Ammon's horn (tissue), 1 donor: Measurements from ENCODE around the gene ERVFRD-1.
"Not testable (repeated sequence)": the region's sequence is repeated elsewhere in the genome, so short reads cannot be mapped to it uniquely, and the experiment has no call there.

Source experiments
- DNase-seq: peaks from one replicate; pipeline ENCODE4 v3.0.0-alpha.2; 2016; ENCODE audit warnings: low spot score

Gene ERVFRD-1

DNA sequence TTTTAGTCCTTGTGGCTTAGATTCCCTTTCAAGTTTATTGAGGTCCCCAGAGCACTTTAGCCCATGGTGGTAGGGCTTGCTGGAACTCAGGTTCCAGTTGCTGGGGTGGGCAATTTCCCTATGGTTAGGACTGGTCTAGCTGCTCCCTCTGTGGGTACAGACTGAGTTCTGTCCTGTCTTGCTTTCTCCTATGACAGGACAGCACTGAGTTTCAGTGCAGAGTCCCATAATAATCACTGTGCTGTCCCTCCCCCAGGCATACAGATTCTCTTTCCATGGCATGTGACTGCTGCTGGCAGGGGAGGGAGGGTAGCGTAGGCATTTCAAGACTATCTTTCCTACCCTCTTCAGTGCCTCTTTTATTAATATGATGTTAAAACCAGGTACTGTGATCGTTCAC, 17.1 kb upstream of the ERVFRD-1 start:
- peak; percentile 14 for DNase-seq

DNA sequence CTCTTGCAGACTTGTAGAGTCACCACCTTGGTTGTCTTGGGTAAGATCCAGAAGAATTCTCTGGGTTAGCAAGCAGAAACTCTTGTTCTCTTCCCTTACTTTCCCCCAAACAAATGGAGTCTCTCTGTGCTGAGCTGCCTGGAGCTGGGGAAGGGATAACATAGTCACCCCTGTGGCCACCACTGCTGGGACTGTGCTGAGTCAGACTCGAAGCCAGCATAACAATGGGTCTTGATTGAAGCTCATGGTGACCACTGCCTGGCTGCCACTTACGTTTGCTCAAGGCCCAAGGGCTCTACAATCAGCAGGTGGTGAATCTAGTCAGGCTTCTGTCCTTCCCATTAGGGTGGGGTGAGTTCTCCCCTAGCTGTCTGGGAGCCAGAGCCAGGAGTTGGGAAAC, 15.4 kb upstream of the ERVFRD-1 start:
- no peak for DNase-seq

DNA sequence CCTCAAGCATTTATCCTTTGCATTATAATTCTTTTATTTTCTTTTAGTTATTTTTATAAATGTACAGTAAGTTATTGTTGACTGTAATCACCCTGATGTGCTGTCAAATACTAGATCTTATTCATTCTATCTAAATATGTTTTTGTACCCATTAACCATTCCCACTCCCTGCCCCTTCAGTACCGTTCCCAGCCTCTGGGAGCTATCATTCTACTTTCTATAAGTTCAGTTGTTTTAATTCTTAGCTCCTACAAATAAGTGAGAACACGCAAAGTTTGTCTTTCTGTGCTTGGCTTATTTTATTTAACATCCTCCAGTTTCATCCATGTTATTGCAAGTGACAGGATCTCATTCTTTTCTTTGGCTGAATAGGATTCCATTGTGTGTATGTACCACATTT, 12.5 kb upstream of the ERVFRD-1 start:
- no peak for DNase-seq

DNA sequence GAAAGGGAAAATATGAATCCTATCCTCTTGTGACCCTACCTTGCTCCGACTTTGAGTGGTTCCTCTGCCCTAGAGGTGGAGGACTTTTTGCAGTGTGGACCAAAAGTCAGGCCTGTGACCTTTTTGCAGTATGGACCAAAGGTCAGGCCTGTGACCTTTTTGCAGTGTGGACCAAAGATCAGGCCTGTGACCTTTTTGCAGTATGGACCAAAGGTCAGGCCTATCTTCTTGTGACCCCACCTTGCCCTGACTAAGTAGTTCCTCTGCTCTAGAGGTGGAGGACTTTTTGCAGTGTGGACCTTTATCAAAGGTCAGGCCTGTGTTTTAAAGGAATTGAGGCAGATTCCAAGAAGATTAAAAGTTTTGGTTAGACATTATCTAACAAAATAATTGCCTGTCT, 10.9 kb upstream of the ERVFRD-1 start:
- DNase-seq = no peak

DNA sequence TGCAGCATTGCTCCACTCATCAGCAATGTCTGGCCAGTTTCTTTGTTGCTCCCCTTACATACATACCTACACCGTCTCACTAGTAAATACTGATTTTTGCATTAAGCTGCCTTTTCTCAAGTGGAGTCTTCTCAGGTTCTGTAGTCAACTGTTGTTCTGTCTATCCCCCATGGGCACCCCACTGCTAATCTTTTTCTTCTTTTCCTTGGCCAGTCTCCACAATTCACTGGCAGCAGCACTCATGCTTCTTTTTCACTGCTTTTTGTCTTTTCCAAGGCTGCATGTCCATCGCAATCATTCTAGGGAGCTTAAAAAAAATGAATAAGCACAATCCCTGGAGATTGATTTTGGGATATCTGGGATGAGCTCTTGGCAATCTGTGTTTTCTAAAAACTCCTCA, 10.3 kb upstream of the ERVFRD-1 start:
- no peak for DNase-seq

DNA sequence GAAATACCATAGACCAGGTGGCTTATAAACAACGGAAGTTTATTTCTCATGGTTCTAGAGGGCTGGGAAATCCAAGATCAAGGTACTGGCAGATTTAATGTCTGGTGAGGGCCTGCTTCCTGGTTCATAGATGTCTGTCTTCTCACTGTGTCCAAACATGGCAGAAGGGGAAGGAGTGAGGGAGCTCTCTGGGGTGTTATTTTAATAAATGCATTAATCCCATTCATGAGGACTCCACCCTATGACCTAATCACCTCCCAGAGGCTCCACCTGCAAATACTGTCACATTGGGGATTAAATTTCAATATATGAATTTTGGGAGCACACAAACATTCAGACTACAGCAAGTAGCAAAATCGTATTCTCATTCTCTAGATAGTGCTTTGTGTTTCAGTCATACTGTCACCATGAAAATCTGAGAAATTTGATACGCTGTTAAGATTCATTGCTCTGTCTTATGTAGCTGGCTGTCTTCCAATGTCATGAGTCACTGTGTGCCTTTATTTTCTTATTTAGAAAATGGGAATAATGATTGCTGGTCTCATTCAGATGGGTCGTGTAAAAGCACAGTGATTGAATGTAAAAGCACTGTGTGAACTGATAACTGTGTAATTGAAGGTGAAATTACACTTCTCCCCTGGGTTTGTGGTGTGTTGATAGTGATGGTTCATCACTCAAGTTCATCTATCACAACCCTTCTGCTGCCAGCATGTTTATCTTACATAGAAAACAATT, 8.9 kb upstream of the ERVFRD-1 start:
- DNase-seq = no peak

DNA sequence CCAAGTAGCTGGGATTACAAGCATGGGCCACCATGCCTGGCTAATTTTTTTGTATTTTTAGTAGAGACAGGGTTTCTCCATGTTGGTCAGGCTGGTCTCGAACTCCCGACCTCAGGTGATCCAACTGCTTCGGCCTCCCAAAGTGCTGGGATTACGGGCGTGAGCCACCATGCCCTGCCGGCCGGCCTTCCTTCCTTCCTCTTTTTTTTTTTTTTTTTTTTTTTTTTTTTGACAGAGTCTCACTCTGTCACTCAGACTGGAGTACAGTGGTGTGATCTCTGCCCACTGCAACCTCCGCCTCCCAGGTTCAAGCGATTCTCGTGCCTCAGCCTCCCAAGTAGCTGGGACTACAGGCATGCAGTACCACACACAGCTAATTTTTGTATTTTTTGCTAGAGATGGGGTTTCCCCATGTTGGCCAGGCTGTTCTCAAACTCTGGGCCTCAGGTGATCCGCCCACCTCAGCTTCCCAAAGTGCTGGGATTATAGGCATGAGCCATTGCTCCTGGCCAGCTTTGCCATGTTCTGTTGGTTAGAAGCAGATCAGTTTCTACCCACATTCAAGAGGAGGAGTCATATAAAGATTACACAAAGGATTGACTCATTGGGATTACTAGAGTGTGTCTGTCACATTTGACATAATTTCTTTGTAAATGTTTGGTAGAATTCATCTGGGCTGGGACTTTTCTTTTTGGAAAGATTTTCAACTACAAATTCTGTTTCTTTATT, 4.4 kb upstream of the ERVFRD-1 start:
- DNase-seq = not testable (repeated sequence)

DNA sequence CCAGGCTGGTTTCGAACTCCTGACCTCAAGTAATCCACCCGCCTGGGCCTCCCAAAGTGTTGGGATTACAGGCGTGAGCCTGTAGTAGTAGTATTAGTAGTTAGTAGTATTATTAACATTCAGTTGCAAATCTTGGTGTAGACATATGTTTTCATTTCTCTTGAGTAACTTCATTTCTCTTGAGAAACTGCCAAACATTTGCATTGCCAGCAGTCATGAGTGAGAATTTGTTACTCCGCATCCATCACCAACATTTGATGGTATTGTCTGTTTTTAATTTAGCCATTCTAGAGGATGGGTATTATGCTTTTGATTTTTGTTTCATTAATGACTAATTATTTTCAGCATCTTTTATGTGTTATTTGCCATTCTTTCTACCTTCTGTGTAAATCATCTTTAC, 1.5 kb upstream of the ERVFRD-1 start:
- DNase-seq = no peak

DNA sequence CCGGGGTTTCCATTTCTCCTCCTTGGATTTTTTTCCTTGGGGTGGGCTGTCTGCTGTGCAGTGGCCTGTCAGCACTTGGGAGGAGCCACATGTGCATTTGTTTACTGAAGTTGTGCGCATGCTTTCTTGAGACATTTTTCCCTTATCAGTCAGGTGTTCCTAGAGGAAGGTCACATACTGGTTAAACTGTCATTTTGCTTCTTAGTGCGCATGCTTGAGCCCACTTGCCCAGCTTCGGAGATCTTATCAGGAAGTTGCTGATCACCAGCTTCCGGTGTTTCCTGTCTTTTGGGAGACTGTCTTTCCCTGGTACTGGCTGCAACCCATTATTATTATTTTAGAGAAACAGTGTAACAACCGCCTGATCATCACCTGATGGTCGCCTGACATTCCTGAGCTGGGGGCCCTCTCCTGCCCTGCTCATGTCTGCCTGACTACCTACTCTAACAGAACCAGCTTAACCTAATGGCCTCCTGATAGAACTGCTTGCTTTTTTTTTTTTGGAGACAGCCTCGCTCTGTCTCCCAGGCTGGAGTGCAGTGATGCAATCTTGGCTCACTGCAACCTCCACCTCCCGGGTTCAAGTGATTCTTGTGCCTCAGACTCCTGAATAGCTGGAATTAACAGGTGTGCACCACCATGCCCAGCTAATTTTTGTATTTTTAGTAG, 378 bp upstream of the ERVFRD-1 start:
- no peak for DNase-seq

DNA sequence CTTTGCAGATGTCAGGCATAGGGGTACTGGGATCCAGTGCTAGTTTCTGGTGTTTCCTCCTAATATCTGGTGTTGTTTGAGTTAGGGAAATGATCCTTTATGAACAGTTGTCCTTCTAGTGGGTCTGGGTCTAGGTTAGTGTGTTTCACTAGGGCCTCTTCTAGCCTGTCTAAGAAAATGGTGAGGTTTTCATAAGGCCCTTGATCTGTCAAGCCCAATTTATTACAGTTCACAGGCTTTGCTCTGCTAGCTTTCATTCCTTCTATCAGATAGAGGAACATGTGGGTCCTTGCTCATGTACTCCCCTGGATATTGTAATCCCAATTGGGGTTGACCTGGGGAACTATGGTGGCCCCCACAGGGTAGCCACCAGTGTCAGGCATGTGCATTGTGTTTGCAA, 2.8 kb downstream of the ERVFRD-1 start:
- DNase-seq = no peak

DNA sequence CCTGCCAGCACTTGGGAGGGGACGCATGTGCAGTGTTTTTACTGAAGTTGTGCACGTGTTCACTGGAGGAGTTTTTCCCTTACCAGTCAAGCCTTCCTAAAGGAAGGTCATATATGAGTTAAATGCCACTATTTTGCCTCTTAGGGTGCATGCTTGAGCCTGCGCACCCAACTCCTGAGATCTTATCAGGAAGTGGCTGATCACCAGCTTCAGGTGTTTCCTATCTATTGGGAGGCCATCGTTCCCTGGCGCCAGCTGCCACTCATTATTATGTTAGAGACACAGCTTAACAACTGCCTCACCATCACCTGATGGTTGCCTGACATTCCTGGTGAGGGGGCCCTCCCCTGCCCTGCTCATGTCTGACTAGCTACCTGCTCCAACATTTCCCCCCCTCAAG, 8.5 kb downstream of the ERVFRD-1 start:
- no peak for DNase-seq

DNA sequence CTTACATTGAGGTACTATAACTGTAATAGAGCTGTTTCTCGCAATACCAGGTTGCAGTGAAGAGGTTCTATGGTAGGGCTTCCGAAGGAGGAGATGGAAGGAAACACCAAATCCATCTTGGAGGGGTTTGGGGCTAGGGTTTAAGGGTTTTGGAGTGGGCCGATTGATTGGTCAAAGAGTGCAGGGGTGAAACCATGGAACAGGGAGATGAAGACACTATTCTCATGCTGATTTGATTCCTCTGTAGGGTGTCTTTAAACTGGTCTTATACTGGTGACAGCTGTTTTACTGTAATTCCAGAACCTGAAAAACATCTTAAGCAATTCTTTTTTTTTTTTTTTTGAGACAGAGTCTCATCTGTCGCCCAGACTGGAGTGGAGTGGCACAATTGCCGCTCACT, 10.1 kb downstream of the ERVFRD-1 start:
- no peak for DNase-seq

DNA sequence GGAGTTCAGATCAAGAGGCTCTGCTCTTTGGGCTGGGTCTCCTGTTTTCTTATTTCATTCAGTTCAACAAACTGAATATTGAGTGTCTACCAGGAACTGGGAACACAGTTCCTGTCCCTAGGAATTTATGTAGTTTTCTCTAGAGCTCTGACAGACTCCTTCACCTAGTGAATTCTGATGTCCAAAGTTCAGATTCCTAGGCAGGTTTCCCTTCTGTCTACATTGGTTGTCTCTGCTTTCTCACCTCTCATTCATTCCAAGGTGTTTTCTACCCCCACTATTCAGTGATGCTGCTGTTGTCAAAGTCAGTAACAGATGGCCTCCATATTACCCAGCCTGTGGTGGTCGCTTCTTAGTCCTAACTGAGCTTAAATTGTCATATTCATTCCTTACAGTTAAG, 13.5 kb downstream of the ERVFRD-1 start:
- no peak for DNase-seq

DNA sequence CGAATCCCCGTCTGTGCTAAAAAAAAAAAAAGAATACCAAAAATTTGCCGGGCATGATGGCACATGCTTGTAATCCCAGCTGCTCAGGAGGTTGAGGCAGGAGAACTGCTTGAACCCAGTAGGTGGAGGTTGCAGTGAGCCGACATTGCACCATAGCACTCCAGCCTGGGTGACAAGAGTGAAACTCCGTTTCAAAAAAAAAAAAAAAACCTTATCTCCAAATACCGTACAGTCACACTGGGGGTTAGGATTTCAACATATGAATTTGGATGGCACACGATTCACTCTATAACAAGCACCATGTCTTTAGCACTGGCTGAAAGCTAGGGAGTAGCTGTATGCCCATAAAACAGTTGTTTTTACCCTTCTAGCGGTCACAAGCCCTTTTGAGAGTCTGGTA, 14.0 kb downstream of the ERVFRD-1 start:
- no peak for DNase-seq

DNA sequence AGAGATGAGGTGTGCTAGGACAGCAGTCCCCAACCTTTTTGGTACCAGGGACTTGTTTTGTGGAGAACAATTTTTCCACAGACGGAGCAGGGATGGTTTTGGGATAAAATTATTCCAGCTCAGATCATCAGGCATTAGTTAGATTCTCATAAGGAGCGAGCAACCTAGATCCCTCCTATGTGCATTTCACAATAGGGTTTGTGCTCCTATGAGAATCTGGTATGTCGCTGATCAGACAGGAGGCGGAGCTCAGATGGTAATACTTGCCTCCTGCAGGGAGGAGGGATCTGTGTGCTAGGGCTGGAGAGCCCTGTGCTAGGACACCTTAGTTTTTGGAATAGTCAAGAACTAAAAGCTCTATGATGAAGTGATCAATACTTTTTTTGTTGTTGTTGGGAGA, 15.4 kb downstream of the ERVFRD-1 start:
- peak; percentile 37 for DNase-seq

DNA sequence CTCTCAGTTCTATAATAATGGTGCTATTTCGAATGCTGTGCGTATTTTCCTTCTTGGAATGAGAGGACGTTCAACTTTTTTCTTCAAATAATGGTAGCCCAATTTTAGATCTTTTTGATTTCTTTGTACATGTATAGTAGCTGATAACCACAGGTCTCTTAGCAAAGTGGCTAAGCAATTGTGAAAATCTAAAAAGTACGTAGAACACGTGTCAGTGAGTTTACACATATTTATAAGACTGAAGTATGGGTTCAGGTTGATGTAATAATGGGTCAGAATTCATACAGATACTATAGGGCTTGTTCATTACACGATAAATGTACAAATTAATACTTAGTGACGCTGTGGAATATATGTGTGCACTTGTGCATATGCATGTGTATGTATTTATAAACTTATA, 16.6 kb downstream of the ERVFRD-1 start:
- no peak for DNase-seq

DNA sequence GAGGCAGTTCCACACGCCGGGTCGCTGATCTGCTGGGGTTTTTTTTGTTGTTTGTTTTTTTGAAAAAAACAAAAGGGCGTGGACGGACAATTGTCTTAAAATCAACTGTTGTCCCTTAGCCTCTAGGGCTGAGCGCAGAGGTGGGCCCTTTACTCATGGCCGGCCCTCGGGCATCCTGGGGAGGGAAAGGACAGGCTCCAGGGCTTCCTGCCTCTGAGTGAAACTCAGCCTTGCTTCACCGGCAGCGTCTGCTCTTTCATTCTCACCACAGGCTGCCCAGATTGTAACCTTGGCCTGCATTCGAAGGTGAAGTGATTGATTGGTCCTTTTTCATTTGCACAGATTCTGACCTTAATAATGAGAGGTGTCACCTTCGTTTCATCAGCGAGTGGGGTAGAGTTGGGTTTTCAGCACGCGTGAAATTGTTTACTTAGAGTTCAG, 17.1 kb downstream of the ERVFRD-1 start:
- DNase-seq = peak; percentile 59

DNA sequence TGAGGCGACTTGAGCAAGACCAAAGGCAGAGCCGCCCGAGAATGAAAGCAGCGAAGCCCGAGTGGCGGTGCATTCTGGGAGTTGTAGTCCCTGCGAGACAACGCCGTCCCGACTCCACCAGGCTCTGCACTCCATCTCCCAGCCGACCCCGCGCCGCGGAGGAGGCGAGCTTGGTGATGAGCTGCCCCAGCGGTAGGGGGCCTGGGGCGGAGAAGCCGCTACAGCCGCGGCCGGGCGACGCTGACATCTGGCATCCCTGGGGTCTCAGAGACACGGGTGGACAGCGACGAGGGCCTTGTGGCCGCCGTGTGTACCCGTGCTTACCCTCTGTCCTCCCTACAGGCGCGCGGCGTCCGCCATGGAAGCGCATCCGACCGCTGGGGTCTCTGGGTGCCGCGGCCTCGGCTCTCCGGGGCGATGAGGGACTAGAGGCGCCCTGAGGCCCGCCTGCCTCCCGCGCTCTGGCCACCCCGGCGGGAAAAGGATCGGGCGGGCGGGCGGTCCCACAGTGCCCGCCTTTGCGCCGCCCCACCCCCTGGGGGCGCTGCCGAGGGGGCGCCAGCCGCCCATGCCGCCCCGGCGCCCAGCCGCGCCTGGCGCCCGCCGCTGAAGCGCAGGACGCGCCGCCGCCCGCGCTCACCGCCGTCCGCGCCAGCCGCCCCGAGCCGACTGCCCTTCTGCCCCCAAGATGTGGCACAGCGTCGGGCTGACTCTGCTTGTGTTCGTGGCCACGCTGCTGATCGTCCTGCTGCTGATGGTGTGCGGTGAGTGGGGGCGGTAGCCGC, 17.7 kb downstream of the ERVFRD-1 start, which contains the start of gene SMIM13:
TSS of gene SMIM13 (plus strand) at position 209 of the 785 bp plus-strand sequence. CDS start at position 689, 480 bp downstream.
- peak; percentile 99 for DNase-seq

DNA sequence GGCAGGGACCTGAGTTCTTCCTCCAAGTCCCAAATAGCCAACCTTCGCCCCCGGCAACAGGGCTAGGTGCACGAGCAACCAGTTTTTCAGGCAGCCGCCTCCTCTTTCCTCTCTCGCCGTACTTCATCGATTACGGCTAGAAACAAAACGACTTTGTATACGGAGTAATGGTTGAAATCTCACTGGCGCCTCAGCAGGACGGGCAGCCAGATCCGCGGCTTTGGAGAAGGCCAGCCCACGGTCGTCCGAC, 18.2 kb downstream of the ERVFRD-1 start:
- no peak for DNase-seq

DNA sequence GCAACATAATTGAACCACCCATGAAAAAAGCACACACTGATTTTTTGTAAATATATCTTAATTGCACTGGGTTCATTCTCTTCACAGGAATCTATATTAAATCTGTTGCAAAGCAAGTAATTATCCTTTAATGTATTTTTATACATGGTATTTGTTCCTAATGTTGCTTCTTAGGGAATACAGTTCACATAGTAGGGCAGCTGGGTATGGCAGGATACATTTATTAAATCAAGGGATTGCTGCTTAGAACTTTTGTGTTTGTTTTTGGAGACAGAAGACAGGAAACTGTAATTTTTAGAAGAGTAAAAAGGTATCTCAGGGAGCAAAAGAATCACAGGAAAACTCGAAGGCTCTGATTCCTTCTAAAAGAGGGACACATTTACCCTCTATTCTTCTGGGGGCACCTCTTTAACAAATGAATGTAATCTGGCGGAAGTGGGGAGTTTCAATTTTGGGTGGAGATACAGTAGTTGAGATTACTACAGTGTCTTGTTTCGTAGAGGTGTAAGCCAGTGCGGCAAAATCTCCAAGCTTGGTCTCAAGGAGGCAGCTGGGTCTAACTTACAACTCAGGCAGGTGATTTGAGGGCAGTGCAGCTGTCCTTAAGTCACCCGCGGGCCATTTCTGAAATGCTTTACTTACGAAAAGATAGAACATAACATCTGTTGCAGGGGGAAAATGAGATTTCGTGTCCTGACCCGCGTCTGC, 18.7 kb downstream of the ERVFRD-1 start:
- peak; percentile 62 for DNase-seq

DNA sequence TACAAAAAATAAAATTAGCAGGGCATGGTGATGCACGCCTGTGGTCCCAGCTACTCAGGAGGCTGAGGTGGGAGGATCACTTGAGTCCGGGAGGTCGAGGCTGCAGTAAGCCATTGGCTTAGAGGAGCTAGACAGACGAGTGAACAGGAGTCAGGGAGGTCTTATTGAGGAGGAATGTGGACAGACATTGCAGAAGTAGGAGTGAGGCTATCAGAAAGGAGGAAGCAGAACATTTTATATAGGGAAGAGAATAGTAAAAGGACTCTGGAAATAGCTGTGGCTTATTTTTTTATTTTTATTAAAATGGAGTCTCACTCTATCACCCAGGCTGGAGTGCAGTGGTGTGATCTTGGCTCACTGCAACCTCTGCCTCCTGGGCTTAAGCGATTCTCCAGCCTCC, 20.4 kb downstream of the ERVFRD-1 start:
- DNase-seq = not testable (repeated sequence)

DNA sequence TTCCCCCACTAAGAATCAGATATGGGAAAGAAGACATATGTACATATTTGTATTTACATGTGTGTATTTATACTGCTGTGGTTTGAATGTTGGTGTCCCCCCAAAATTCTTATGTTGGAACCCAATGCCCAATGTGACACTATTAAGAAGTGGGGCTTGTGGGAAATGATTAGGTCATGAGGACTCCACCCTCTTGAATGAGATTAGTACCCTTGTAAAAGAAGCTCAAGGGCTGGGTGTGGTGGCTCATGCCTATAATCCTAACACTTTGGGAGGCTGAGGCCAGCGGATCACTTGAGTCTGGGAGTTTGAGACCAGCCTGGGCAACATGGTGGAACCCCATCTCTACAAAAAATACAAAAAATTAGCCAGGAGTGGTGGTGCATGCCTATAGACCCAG, 21.8 kb downstream of the ERVFRD-1 start:
- no peak for DNase-seq
